PC-9 (cell line): ENCODE results near the gene MRPL55. TPM values are rescaled to one million over a fixed set of nuclear protein-coding genes. Genes with fewer than 3 reads are reported as not detected.

Experiments
- BruUV-seq: library from RNA; stranded (reverse); fragments of 400-500 nt; replicated peaks from 2 replicates; lab custom pipeline; 2021; lab: Mats Ljungman, UMichigan
- CTCF ChIA-PET: fragments of 300-600 bp; sonication (Branson Sonifier 250); formaldehyde crosslinking; loops from one replicate; lab custom pipeline; 2022; ENCODE audit warnings: antibody characterized with exemption; lab: Charles Lee
- POLR2A ChIA-PET: fragments of 300-600 bp; sonication (Branson Sonifier 250); formaldehyde crosslinking; loops from one replicate; lab custom pipeline; 2022; ENCODE audit warnings: antibody characterized with exemption; ENCODE audit not compliant: unreplicated experiment; lab: Charles Lee
- DNase-seq, 2 experiments: peaks; one replicate each; pipeline versions ENCODE4 v3.0.0 to v3.0.0-alpha.2; 2015 to 2022; ENCODE audit warnings: mixed read lengths in 1 of 2
- H2AFZ ChIP-seq: fragments of 200-600 bp; sonication (generic); 2 replicates; pipeline ENCODE4 v1.8.1; 2017; ENCODE audit warnings: antibody characterized with exemption
- H3F3A ChIP-seq: fragments of 200-600 bp; sonication (generic); 2 replicates; pipeline ENCODE4 v1.8.1; 2017; ENCODE audit warnings: antibody characterized with exemption, mild to moderate bottlenecking, low read depth; ENCODE audit not compliant: insufficient read depth
- H3K27ac ChIP-seq: fragments of 200-600 bp; sonication (generic); 2 replicates; pipeline ENCODE4 v1.6.1; 2016; ENCODE audit warnings: mixed run types
- H3K27me3 ChIP-seq: fragments of 200-600 bp; sonication (generic); 2 replicates; pipeline ENCODE4 v1.6.1; 2016; ENCODE audit warnings: low read depth, mixed run types; ENCODE audit not compliant: insufficient read depth
- H3K36me3 ChIP-seq: fragments of 200-600 bp; sonication (generic); 2 replicates; pipeline ENCODE4 v1.6.1; 2016; ENCODE audit warnings: low read depth, mixed run types
- H3K4me1 ChIP-seq: fragments of 200-600 bp; sonication (generic); replicated peaks from 2 replicates; pipeline ENCODE4 v1.6.1; 2016; ENCODE audit warnings: mixed run types; ENCODE audit not compliant: insufficient read depth
- H3K4me2 ChIP-seq: fragments of 200-600 bp; sonication (generic); 2 replicates; pipeline ENCODE4 v1.6.1; 2017; ENCODE audit warnings: mixed run types
- H3K4me3 ChIP-seq: fragments of 200-600 bp; sonication (generic); 2 replicates; pipeline ENCODE4 v1.6.1; 2016; ENCODE audit warnings: mixed run types
- H3K79me2 ChIP-seq: fragments of 200-600 bp; sonication (generic); 2 replicates; pipeline ENCODE4 v1.6.1; 2017; ENCODE audit warnings: low read depth, mixed run types
- H3K9me2 ChIP-seq: fragments of 200-600 bp; sonication (generic); 2 replicates; pipeline ENCODE4 v1.8.1; 2017; ENCODE audit warnings: mild to moderate bottlenecking; ENCODE audit not compliant: insufficient read depth
- H3K9me3 ChIP-seq: fragments of 200-600 bp; sonication (generic); 2 replicates; pipeline ENCODE4 v1.8.1; 2016; ENCODE audit warnings: low read depth; ENCODE audit not compliant: insufficient read depth
- H4K20me1 ChIP-seq: fragments of 200-600 bp; sonication (generic); 2 replicates; pipeline ENCODE4 v1.8.1; 2017; ENCODE audit not compliant: insufficient read depth
- EZH2 ChIP-seq: fragments of 200-600 bp; sonication (generic); IDR thresholded peaks from 2 replicates; pipeline ENCODE4 v1.8.0; 2017; ENCODE audit warnings: antibody characterized with exemption, low read depth
- intact Hi-C: fragments of 100-400 bp; cut with micrococcal nuclease; formaldehyde crosslinking; loops from one replicate; pipeline ENCODE4 v1.10.0; 2022; ENCODE audit not compliant: unreplicated experiment
- total RNA-seq: library from RNA; stranded (reverse); gene quantifications from 2 replicates; pipeline ENCODE4 v1.2.3, GENCODE V29; 2021
- TF ChIP-seq, protein P1 (sequence below): fragments of 200-600 bp; sonication (generic); conservative IDR thresholded peaks from 2 replicates; pipeline ENCODE4 v1.6.1; 2017; ENCODE audit warnings: mixed run types, antibody characterized with exemption, mild to moderate bottlenecking, moderate library complexity

Gene MRPL55
- total RNA-seq, 1 experiment from 2014 or later, result 81.0 TPM

GRCh38 chr1:228149406-228150119 lies 40.5 kb upstream of the MRPL55 start, which contains the start of gene GJC2:
TSS of gene GJC2 (plus strand) at chr1:228149930. CDS start at chr1:228157759, 7,829 bp downstream.
- Histone ChIP-seq H2AFZ (no peak within 1 kb of the TSS), H3F3A (no peaks in the 10 kb centered on the region), H3K4me2 (no peak within 1 kb of the TSS), H3K9me2 (no peaks in the 10 kb centered on the region), H3K9me3 (no peaks in the 10 kb centered on the region), H3K27ac (no peak within 1 kb of the TSS), H3K4me1 (no peaks in the 10 kb centered on the region), H3K4me3 (no peak within 1 kb of the TSS), H3K79me2 (peaks cover 6% of the 10 kb centered on the region; the same call in 1 of the 2 replicates), H3K36me3 (no peaks in the 10 kb centered on the region), H3K27me3 (no peaks in the 10 kb centered on the region), H4K20me1 (no peaks in the 10 kb centered on the region)
- TF ChIP-seq, protein P1, sequence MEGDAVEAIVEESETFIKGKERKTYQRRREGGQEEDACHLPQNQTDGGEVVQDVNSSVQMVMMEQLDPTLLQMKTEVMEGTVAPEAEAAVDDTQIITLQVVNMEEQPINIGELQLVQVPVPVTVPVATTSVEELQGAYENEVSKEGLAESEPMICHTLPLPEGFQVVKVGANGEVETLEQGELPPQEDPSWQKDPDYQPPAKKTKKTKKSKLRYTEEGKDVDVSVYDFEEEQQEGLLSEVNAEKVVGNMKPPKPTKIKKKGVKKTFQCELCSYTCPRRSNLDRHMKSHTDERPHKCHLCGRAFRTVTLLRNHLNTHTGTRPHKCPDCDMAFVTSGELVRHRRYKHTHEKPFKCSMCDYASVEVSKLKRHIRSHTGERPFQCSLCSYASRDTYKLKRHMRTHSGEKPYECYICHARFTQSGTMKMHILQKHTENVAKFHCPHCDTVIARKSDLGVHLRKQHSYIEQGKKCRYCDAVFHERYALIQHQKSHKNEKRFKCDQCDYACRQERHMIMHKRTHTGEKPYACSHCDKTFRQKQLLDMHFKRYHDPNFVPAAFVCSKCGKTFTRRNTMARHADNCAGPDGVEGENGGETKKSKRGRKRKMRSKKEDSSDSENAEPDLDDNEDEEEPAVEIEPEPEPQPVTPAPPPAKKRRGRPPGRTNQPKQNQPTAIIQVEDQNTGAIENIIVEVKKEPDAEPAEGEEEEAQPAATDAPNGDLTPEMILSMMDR, result no peak
- TF ChIP-seq EZH2, result no peak
- intact Hi-C loops, result loop anchor here (1.0 to 2.0 kb wide), 2 partner anchors 8 to 13 kb away; no protein-coding TSS in a partner anchor
- DNase-seq, result peak in 1 of 2 experiments; percentile 77
- POLR2A ChIA-PET, result interaction anchor here (0.6 to 1.1 kb wide), 2 partner anchors 49 to 249 kb away, joined by 8 to 10 read pairs; no protein-coding TSS in a partner anchor
- CTCF ChIA-PET, result no interaction called here
- no TSS peak for BruUV-seq

- no peak for TF ChIP-seq EZH2
- TF ChIP-seq, protein P1, result no peak
- Histone ChIP-seq H3K79me2 (peaks cover 12% of the 10 kb centered on the region), H2AFZ (no peak overlapping the region), H3K9me3 (no peaks in the 10 kb centered on the region), H3K4me3 (no peak overlapping the region), H3K27me3 (no peaks in the 10 kb centered on the region), H3K9me2 (no peaks in the 10 kb centered on the region), H3F3A (no peaks in the 10 kb centered on the region), H3K36me3 (no peaks in the 10 kb centered on the region), H3K4me1 (no peaks in the 10 kb centered on the region), H3K4me2 (no peak overlapping the region), H4K20me1 (peaks cover 5% of the 10 kb centered on the region), H3K27ac (no peak overlapping the region)
- ChIA-PET CTCF (no interaction called here), POLR2A (interaction anchor here (1.1 kb wide), 1 partner anchor 50 kb away, joined by 10 read pairs; no protein-coding TSS in a partner anchor)
- intact Hi-C loops, result loop anchor here (1.0 to 2.0 kb wide), 2 partner anchors 8 to 14 kb away; no protein-coding TSS in a partner anchor
- no TSS peak for BruUV-seq
- peak in 1 of 2 experiments; percentile 61 for DNase-seq
Observed at GRCh38 chr1:228148935-228149405, 39.9 kb upstream of the MRPL55 start.

- Histone ChIP-seq H3K79me2 (peaks cover 19% of the 10 kb centered on the region), H3K27ac (no peak overlapping the region), H3K4me2 (no peak overlapping the region), H3K4me3 (no peak overlapping the region), H3K4me1 (no peaks in the 10 kb centered on the region), H3K36me3 (no peaks in the 10 kb centered on the region), H3K9me3 (no peaks in the 10 kb centered on the region), H3F3A (no peaks in the 10 kb centered on the region), H4K20me1 (peaks cover 11% of the 10 kb centered on the region), H2AFZ (no peak overlapping the region), H3K9me2 (no peaks in the 10 kb centered on the region), H3K27me3 (no peaks in the 10 kb centered on the region)
- no peak for DNase-seq
- BruUV-seq, result no TSS peak
- ChIA-PET CTCF (interaction anchor here (0.6 kb wide), 1 partner anchor 17 kb away, joined by 8 read pairs; the partner anchor contains the start of gene IBA57), POLR2A (interaction anchor here (1.1 kb wide), 1 partner anchor 50 kb away, joined by 10 read pairs; no protein-coding TSS in a partner anchor)
- no peak for TF ChIP-seq EZH2
- TF ChIP-seq, protein P1, result no peak
- intact Hi-C loops, result loop anchor here (2.0 kb wide), 1 partner anchor 14 kb away; no protein-coding TSS in a partner anchor
Observed at GRCh38 chr1:228148196-228148861, 39.2 kb upstream of the MRPL55 start.
